Large intestine (tissue), 3 donors: ENCODE data around the gene ATPAF1. TPM values are rescaled to one million over a fixed set of nuclear protein-coding genes. Genes with fewer than 3 reads are reported as not detected.
"Not testable (repeated sequence)": the region's sequence is repeated elsewhere in the genome, so short reads cannot be mapped to it uniquely, and the experiment has no call there.

ENCODE experiments used
- DNase-seq, 2 donors: peaks; one replicate each; pipeline versions ENCODE4 v3.0.0 to v3.0.0-alpha.2; 2013
- H3K27ac ChIP-seq: one replicate; pipeline ENCODE4 v1.5.1; 2013; ENCODE audit warnings: low read length
- H3K27me3 ChIP-seq: 2 replicates; pipeline ENCODE4 v1.6.1; 2013; ENCODE audit warnings: low read length; ENCODE audit not compliant: control insufficient read depth, insufficient read depth
- H3K36me3 ChIP-seq: 2 replicates; pipeline ENCODE4 v1.6.1; 2013; ENCODE audit warnings: low read length; ENCODE audit not compliant: control insufficient read depth, insufficient read depth
- H3K4me1 ChIP-seq: one replicate; pipeline ENCODE4 v1.6.1; 2013; ENCODE audit warnings: low read length; ENCODE audit not compliant: control insufficient read depth, insufficient read depth
- H3K4me3 ChIP-seq: one replicate; pipeline ENCODE4 v1.5.1; 2013; ENCODE audit warnings: low read length
- H3K9me3 ChIP-seq: one replicate; pipeline ENCODE4 v1.6.1; 2013; ENCODE audit warnings: mild to moderate bottlenecking, low read depth, low read length, moderate library complexity; ENCODE audit not compliant: control insufficient read depth
- WGBS: methylation state at CpG from one replicate; pipeline ENCODE4 v1.1.5; 2013; ENCODE audit warnings: low lambda C conversion rate; ENCODE audit not compliant: insufficient coverage; 5-methylcytosine and 5-hydroxymethylcytosine counted together
- polyA plus RNA-seq: library from polyadenylated mRNA; unstranded; fragments of 120-200 nt; gene quantifications from one replicate; pipeline ENCODE4 v1.2.1, GENCODE V29; 2013

ATPAF1 gene
- polyA plus RNA-seq, 1 donor: 48.9 TPM

- H3K4me1 ChIP-seq: peaks cover 13% of the 10 kb centered on the region
- peaks cover 41% of the 10 kb centered on the region for H3K36me3 ChIP-seq
- H3K9me3 ChIP-seq, H3K27me3 ChIP-seq, H3K27ac ChIP-seq, H3K4me3 ChIP-seq, DNase-seq: not testable (repeated sequence)
- no CpG with 5 or more reads among the region's 4 CpGs for WGBS
Measured at GRCh38 chr1:46694676-46695075, 26.5 kb upstream of the ATPAF1 start.

- Histone ChIP-seq H3K9me3 (no peaks in the 10 kb centered on the region), H3K36me3 (peaks cover 52% of the 10 kb centered on the region), H3K4me1 (peaks cover 13% of the 10 kb centered on the region), H3K27me3 (no peaks in the 10 kb centered on the region), H3K4me3 (no peak overlapping the region), H3K27ac (no peak overlapping the region)
- no CpG with 5 or more reads among the region's 3 CpGs for WGBS
- DNase-seq: peak in 1 of 2 donors; percentile 56
Measured at GRCh38 chr1:46692811-46693770, 24.9 kb upstream of the ATPAF1 start.

GRCh38 chr1:46691997-46692790, 24.0 kb upstream of the ATPAF1 start:
- peaks cover 58% of the 10 kb centered on the region for H3K36me3 ChIP-seq
- 78% methylated on average over 1 of the region's 6 CpGs for WGBS
- no peak for DNase-seq

GRCh38 chr1:46690931-46691421, 22.8 kb upstream of the ATPAF1 start:
- peaks cover 23% of the 10 kb centered on the region for H3K4me1 ChIP-seq
- peaks cover 54% of the 10 kb centered on the region for H3K36me3 ChIP-seq

More at GRCh38 chr1:46691997-46692790, 24.0 kb upstream of the ATPAF1 start:
- Histone ChIP-seq H3K4me3 (no peak overlapping the region), H3K27me3 (no peaks in the 10 kb centered on the region), H3K27ac (no peak overlapping the region), H3K9me3 (no peaks in the 10 kb centered on the region), H3K4me1 (peaks cover 13% of the 10 kb centered on the region)

GRCh38 chr1:46689897-46690296, 21.7 kb upstream of the ATPAF1 start:
- Histone ChIP-seq H3K9me3 (no peaks in the 10 kb centered on the region), H3K36me3 (peaks cover 48% of the 10 kb centered on the region), H3K27me3 (no peaks in the 10 kb centered on the region), H3K27ac (no peak overlapping the region), H3K4me1 (peaks cover 24% of the 10 kb centered on the region), H3K4me3 (no peak overlapping the region)
- no peak for DNase-seq
- WGBS: no CpG with 5 or more reads among the region's 1 CpG

More at GRCh38 chr1:46690931-46691421, 22.8 kb upstream of the ATPAF1 start:
- DNase-seq: no peak
- Histone ChIP-seq H3K9me3 (no peaks in the 10 kb centered on the region), H3K4me3 (no peak overlapping the region), H3K27ac (no peak overlapping the region), H3K27me3 (no peaks in the 10 kb centered on the region)
- no CpG with 5 or more reads among the region's 2 CpGs for WGBS

- Histone ChIP-seq H3K4me1 (peaks cover 24% of the 10 kb centered on the region), H3K9me3 (no peaks in the 10 kb centered on the region), H3K4me3 (no peak overlapping the region), H3K36me3 (peaks cover 53% of the 10 kb centered on the region), H3K27me3 (no peaks in the 10 kb centered on the region), H3K27ac (no peak overlapping the region)
- 80% methylated on average over 1 of the region's 2 CpGs for WGBS
- no peak for DNase-seq
Measured at GRCh38 chr1:46689356-46689755, 21.2 kb upstream of the ATPAF1 start.

- DNase-seq: no peak
- Histone ChIP-seq H3K4me3 (no peak overlapping the region), H3K9me3 (no peaks in the 10 kb centered on the region), H3K27ac (no peak overlapping the region), H3K27me3 (no peaks in the 10 kb centered on the region), H3K36me3 (peaks cover 66% of the 10 kb centered on the region), H3K4me1 (peaks cover 19% of the 10 kb centered on the region)
- WGBS: 73% methylated on average over 2 of the region's 9 CpGs
Measured at GRCh38 chr1:46687921-46688509, 19.9 kb upstream of the ATPAF1 start.

GRCh38 chr1:46687093-46687659, 19.0 kb upstream of the ATPAF1 start:
- H3K4me1 ChIP-seq: peaks cover 13% of the 10 kb centered on the region

GRCh38 chr1:46686255-46686654, 18.1 kb upstream of the ATPAF1 start:
- Histone ChIP-seq H3K27ac (no peak overlapping the region), H3K36me3 (peaks cover 76% of the 10 kb centered on the region), H3K4me1 (peaks cover 11% of the 10 kb centered on the region), H3K9me3 (no peaks in the 10 kb centered on the region), H3K27me3 (no peaks in the 10 kb centered on the region), H3K4me3 (no peak overlapping the region)
- WGBS: 0% methylated on average over 1 of the region's 1 CpG
- DNase-seq: no peak

More at GRCh38 chr1:46687093-46687659, 19.0 kb upstream of the ATPAF1 start:
- Histone ChIP-seq H3K4me3 (no peak overlapping the region), H3K36me3 (peaks cover 73% of the 10 kb centered on the region), H3K27ac (peak overlapping the region; percentile 2), H3K9me3 (no peaks in the 10 kb centered on the region), H3K27me3 (no peaks in the 10 kb centered on the region)
- peak; percentile 28 to 71 for DNase-seq
- no CpG with 5 or more reads among the region's 2 CpGs for WGBS
